ENCODE data around the gene PRPF40B.

GRCh38 chr12:49604856-49605255 is 18.5 kb upstream of the PRPF40B start:
- TF ChIP-seq CTCF (IDR thresholded peaks at IDR 0.05) (no peak), POLR2A (IDR thresholded peaks at IDR 0.05) (no peak)

Data from testis (tissue), 2 donors.